ENCODE results near the gene MASP1.

Gene MASP1

GRCh38 chr3:187286467-187287059 is 5.0 kb downstream of the MASP1 start:
- no peak overlapping the region for H3K27ac ChIP-seq
- TF ChIP-seq, protein P1, sequence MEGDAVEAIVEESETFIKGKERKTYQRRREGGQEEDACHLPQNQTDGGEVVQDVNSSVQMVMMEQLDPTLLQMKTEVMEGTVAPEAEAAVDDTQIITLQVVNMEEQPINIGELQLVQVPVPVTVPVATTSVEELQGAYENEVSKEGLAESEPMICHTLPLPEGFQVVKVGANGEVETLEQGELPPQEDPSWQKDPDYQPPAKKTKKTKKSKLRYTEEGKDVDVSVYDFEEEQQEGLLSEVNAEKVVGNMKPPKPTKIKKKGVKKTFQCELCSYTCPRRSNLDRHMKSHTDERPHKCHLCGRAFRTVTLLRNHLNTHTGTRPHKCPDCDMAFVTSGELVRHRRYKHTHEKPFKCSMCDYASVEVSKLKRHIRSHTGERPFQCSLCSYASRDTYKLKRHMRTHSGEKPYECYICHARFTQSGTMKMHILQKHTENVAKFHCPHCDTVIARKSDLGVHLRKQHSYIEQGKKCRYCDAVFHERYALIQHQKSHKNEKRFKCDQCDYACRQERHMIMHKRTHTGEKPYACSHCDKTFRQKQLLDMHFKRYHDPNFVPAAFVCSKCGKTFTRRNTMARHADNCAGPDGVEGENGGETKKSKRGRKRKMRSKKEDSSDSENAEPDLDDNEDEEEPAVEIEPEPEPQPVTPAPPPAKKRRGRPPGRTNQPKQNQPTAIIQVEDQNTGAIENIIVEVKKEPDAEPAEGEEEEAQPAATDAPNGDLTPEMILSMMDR (conservative IDR thresholded peaks at IDR 0.05; ENCODE audit: low read depth, low read length) = no peak
- no peak overlapping the region for H3K9ac ChIP-seq

GRCh38 chr3:187281191-187281714 is 10.3 kb downstream of the MASP1 start:
- Histone ChIP-seq H3K79me2 (ENCODE audit: insufficient read depth, low read depth) (no peaks in the 10 kb centered on the region), H3K36me3 (ENCODE audit: insufficient read depth) (no peaks in the 10 kb centered on the region), H2AFZ (ENCODE audit: low read depth) (no peak overlapping the region), H4K20me1 (ENCODE audit: insufficient read depth) (no peaks in the 10 kb centered on the region), H3K27ac (no peak overlapping the region), H3K4me1 (ENCODE audit: low read depth, poor library complexity, severe bottlenecking) (no peaks in the 10 kb centered on the region), H3K4me2 (no peak overlapping the region), H3K4me3 (IDR thresholded peaks at IDR 0.05; ENCODE audit: insufficient read depth, low read depth, low read length) (no peak overlapping the region), H3K27me3 (ENCODE audit: insufficient read depth, low read depth) (no peaks in the 10 kb centered on the region), H3K9ac (no peak overlapping the region)
- TF ChIP-seq, protein P1 (conservative IDR thresholded peaks at IDR 0.05; ENCODE audit: low read depth, low read length) = no peak

More at GRCh38 chr3:187286467-187287059, 5.0 kb downstream of the MASP1 start:
- Histone ChIP-seq H4K20me1 (ENCODE audit: insufficient read depth) (no peaks in the 10 kb centered on the region), H3K4me3 (IDR thresholded peaks at IDR 0.05; ENCODE audit: insufficient read depth, low read depth, low read length) (no peak overlapping the region), H3K79me2 (ENCODE audit: insufficient read depth, low read depth) (no peaks in the 10 kb centered on the region), H3K4me1 (ENCODE audit: low read depth, poor library complexity, severe bottlenecking) (no peaks in the 10 kb centered on the region), H2AFZ (ENCODE audit: low read depth) (no peak overlapping the region), H3K36me3 (ENCODE audit: insufficient read depth) (no peaks in the 10 kb centered on the region), H3K4me2 (no peak overlapping the region), H3K27me3 (ENCODE audit: insufficient read depth, low read depth) (no peaks in the 10 kb centered on the region)

DNA sequence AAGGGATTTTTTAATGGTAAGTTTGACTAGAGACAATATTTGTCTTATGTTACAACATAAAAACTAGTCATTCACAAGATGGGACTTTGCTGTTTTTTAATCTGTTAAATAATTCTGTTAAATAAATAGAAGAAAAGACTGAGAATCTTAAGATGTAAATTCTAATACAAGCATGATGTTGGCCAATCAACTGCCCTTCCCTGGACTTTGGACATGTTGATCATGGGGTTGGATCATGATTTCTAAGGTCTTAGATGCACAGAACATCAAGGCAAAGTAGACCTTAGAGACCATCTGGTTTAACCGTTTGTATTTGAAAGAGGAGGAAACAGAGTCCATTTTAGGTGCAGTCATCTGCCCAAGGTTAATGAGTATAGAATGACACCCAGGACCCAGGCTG is 10.9 kb downstream of the MASP1 start:
- Histone ChIP-seq H2AFZ (ENCODE audit: low read depth) (no peak overlapping the region), H3K9ac (no peak overlapping the region), H3K27ac (no peak overlapping the region), H3K79me2 (ENCODE audit: insufficient read depth, low read depth) (no peaks in the 10 kb centered on the region), H3K36me3 (ENCODE audit: insufficient read depth) (no peaks in the 10 kb centered on the region), H4K20me1 (ENCODE audit: insufficient read depth) (no peaks in the 10 kb centered on the region), H3K27me3 (ENCODE audit: insufficient read depth, low read depth) (no peaks in the 10 kb centered on the region), H3K4me3 (IDR thresholded peaks at IDR 0.05; ENCODE audit: insufficient read depth, low read depth, low read length) (no peak overlapping the region), H3K4me1 (ENCODE audit: low read depth, poor library complexity, severe bottlenecking) (no peaks in the 10 kb centered on the region), H3K4me2 (no peak overlapping the region)
- TF ChIP-seq, protein P1 (conservative IDR thresholded peaks at IDR 0.05; ENCODE audit: low read depth, low read length) = no peak

GRCh38 chr3:187277129-187277462 is 14.4 kb downstream of the MASP1 start:
- Histone ChIP-seq H3K9ac (no peak overlapping the region), H3K36me3 (ENCODE audit: insufficient read depth) (no peaks in the 10 kb centered on the region), H3K27me3 (ENCODE audit: insufficient read depth, low read depth) (no peaks in the 10 kb centered on the region), H4K20me1 (ENCODE audit: insufficient read depth) (no peaks in the 10 kb centered on the region), H3K4me3 (IDR thresholded peaks at IDR 0.05; ENCODE audit: insufficient read depth, low read depth, low read length) (no peak overlapping the region), H3K4me1 (ENCODE audit: low read depth, poor library complexity, severe bottlenecking) (no peaks in the 10 kb centered on the region), H3K27ac (no peak overlapping the region), H3K79me2 (ENCODE audit: insufficient read depth, low read depth) (no peaks in the 10 kb centered on the region), H2AFZ (ENCODE audit: low read depth) (no peak overlapping the region), H3K4me2 (no peak overlapping the region)
- TF ChIP-seq, protein P1 (conservative IDR thresholded peaks at IDR 0.05; ENCODE audit: low read depth, low read length) = no peak

Measured in KMS-11 (cell line).